ENCODE measurements around the gene STAU1. TPM values are rescaled to one million over a fixed set of nuclear protein-coding genes. Genes with fewer than 3 reads are reported as not detected.
A peak's percentile ranks its signal among the peaks of the same experiment; 100 is the strongest.

The STAU1 gene
- total and polyA plus RNA-seq, 4 donors = 53.5 to 89.2 (median 65.2) TPM

DNA sequence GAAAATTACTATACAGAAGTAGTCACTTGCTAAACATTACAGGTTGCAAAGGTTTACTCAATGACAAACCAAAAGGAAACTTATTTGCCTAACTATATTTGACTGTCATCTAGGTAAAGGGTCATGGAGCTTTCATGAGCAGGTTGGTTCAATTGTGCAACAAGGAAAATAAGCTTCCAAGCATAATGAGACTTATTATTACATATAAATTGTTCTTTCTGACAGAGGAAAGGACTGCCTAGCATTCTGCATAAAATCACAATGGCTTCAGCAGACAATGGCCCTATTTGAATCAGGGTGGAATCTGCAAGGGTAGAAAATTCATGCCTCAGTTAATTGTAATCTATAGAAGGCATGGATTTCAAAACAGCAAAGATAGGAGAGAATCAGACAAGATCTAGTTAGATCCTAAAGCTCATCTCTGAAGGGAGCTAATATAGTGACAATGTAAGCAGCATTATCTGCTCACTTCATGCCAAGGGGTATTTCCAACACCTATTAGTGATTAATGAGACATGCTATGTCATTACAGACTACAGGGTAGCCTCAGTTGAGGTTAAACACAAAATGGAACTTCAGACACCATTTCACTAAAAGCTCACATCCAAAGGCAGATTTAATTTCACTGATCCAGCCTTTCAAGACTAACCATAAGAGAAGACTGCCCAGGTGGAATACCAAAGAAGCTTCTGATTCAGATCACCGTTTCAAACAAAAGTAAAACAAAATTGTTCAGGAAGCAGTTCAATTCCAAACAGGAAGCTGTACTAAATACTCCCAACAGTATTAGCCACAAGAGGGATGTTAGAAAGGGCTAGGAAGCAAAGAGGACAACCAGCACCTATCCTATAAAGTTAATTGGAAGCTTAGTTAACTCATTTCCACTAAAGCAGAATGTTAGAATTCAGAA is 8.5 kb downstream of the STAU1 start:
- H3K9me3 ChIP-seq (ENCODE audit: control insufficient read depth in 4 of 4, low read length in 3 of 4) = no peaks in the 10 kb centered on the region
- peak overlapping the region; percentile 35 to 61 for H3K9ac ChIP-seq (ENCODE audit: low read depth in 1 of 2, low read length in 2 of 2)
- H3K27ac ChIP-seq (ENCODE audit: low read depth in 1 of 2, low read length in 2 of 2) = peak overlapping the region; percentile 83 to 90
- peaks cover 19 to 48% (median 28%) of the 10 kb centered on the region in 4 donors for H3K4me1 ChIP-seq (ENCODE audit: control insufficient read depth in 4 of 4, insufficient read depth in 4 of 4, low read length in 3 of 4)
- peak overlapping the region in 1 of 3 donors; percentile 21 for H3K4me3 ChIP-seq (ENCODE audit: low read depth in 1 of 3, low read length in 3 of 3)
- 2% methylated on average over 1 of the region's 1 CpG for WGBS
- H3K27me3 ChIP-seq (ENCODE audit: control insufficient read depth in 4 of 4, insufficient read depth in 4 of 4, low read length in 3 of 4) = no peaks in the 10 kb centered on the region
- TF ChIP-seq FOXA2 (IDR thresholded peaks at IDR 0.05) = peak; percentile 32
- TF ChIP-seq, protein P1, sequence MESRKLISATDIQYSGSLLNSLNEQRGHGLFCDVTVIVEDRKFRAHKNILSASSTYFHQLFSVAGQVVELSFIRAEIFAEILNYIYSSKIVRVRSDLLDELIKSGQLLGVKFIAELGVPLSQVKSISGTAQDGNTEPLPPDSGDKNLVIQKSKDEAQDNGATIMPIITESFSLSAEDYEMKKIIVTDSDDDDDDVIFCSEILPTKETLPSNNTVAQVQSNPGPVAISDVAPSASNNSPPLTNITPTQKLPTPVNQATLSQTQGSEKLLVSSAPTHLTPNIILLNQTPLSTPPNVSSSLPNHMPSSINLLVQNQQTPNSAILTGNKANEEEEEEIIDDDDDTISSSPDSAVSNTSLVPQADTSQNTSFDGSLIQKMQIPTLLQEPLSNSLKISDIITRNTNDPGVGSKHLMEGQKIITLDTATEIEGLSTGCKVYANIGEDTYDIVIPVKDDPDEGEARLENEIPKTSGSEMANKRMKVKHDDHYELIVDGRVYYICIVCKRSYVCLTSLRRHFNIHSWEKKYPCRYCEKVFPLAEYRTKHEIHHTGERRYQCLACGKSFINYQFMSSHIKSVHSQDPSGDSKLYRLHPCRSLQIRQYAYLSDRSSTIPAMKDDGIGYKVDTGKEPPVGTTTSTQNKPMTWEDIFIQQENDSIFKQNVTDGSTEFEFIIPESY (IDR thresholded peaks at IDR 0.05) = peak; percentile 40
- peak; percentile 91 for TF ChIP-seq YY1 (IDR thresholded peaks at IDR 0.05)
- TF ChIP-seq FOXA1 (IDR thresholded peaks at IDR 0.05) = no peak
- TF ChIP-seq, protein P2, sequence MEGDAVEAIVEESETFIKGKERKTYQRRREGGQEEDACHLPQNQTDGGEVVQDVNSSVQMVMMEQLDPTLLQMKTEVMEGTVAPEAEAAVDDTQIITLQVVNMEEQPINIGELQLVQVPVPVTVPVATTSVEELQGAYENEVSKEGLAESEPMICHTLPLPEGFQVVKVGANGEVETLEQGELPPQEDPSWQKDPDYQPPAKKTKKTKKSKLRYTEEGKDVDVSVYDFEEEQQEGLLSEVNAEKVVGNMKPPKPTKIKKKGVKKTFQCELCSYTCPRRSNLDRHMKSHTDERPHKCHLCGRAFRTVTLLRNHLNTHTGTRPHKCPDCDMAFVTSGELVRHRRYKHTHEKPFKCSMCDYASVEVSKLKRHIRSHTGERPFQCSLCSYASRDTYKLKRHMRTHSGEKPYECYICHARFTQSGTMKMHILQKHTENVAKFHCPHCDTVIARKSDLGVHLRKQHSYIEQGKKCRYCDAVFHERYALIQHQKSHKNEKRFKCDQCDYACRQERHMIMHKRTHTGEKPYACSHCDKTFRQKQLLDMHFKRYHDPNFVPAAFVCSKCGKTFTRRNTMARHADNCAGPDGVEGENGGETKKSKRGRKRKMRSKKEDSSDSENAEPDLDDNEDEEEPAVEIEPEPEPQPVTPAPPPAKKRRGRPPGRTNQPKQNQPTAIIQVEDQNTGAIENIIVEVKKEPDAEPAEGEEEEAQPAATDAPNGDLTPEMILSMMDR (IDR thresholded peaks at IDR 0.05; ENCODE audit: low read depth, low read length, missing input control) = no peak
- TF ChIP-seq RXRA (IDR thresholded peaks at IDR 0.05) = peak; percentile 83 to 89
- no peak for TF ChIP-seq RAD21 (IDR thresholded peaks at IDR 0.05)
- TF ChIP-seq, protein P3, sequence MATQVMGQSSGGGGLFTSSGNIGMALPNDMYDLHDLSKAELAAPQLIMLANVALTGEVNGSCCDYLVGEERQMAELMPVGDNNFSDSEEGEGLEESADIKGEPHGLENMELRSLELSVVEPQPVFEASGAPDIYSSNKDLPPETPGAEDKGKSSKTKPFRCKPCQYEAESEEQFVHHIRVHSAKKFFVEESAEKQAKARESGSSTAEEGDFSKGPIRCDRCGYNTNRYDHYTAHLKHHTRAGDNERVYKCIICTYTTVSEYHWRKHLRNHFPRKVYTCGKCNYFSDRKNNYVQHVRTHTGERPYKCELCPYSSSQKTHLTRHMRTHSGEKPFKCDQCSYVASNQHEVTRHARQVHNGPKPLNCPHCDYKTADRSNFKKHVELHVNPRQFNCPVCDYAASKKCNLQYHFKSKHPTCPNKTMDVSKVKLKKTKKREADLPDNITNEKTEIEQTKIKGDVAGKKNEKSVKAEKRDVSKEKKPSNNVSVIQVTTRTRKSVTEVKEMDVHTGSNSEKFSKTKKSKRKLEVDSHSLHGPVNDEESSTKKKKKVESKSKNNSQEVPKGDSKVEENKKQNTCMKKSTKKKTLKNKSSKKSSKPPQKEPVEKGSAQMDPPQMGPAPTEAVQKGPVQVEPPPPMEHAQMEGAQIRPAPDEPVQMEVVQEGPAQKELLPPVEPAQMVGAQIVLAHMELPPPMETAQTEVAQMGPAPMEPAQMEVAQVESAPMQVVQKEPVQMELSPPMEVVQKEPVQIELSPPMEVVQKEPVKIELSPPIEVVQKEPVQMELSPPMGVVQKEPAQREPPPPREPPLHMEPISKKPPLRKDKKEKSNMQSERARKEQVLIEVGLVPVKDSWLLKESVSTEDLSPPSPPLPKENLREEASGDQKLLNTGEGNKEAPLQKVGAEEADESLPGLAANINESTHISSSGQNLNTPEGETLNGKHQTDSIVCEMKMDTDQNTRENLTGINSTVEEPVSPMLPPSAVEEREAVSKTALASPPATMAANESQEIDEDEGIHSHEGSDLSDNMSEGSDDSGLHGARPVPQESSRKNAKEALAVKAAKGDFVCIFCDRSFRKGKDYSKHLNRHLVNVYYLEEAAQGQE (IDR thresholded peaks at IDR 0.05) = peak; percentile 71
- no peak for TF ChIP-seq HNF4G (IDR thresholded peaks at IDR 0.05)
- TF ChIP-seq JUND (IDR thresholded peaks at IDR 0.05) = peak in 1 of 2 donors; percentile 50
- TF ChIP-seq TAF1 (conservative IDR thresholded peaks at IDR 0.05) = peak; percentile 33
- TF ChIP-seq, protein P4, sequence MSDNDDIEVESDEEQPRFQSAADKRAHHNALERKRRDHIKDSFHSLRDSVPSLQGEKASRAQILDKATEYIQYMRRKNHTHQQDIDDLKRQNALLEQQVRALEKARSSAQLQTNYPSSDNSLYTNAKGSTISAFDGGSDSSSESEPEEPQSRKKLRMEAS (IDR thresholded peaks at IDR 0.05) = no peak
- TF ChIP-seq GABPA (IDR thresholded peaks at IDR 0.05 in 1 of 2, conservative IDR thresholded peaks at IDR 0.05 in 1 of 2) = no peak
- peak in 1 of 2 donors; percentile 44 for TF ChIP-seq HNF4A (conservative IDR thresholded peaks at IDR 0.05)
- TF ChIP-seq NR2F2 (IDR thresholded peaks at IDR 0.05) = no peak
- TF ChIP-seq SP1 (IDR thresholded peaks at IDR 0.05) = peak; percentile 92
- TF ChIP-seq, protein P5, sequence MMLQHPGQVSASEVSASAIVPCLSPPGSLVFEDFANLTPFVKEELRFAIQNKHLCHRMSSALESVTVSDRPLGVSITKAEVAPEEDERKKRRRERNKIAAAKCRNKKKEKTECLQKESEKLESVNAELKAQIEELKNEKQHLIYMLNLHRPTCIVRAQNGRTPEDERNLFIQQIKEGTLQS (IDR thresholded peaks at IDR 0.05) = no peak
- TF ChIP-seq EGR1 (IDR thresholded peaks at IDR 0.05; ENCODE audit: low read depth in 2 of 2) = peak in 1 of 2 donors; percentile 29
- peaks cover 0 to 3% (median under 1%) of the 10 kb centered on the region in 4 donors for H3K36me3 ChIP-seq (ENCODE audit: control insufficient read depth in 4 of 4, insufficient read depth in 3 of 4, low read depth in 1 of 4, low read length in 3 of 4)
- no peak for DNase-seq (ENCODE audit: low spot score)

All from liver (tissue), 9 donors.